GM12875 (cell line): Measurements from ENCODE around the gene NOP58.
"Not testable (repeated sequence)": the region's sequence is repeated elsewhere in the genome, so short reads cannot be mapped to it uniquely, and the experiment has no call there.

Experiments used
- H3K4me3 ChIP-seq: one replicate; pipeline ENCODE4 v1.5.1; 2011; ENCODE audit warnings: low read depth, low read length, control low read depth
- TF ChIP-seq, protein P1 (sequence below): IDR thresholded peaks from 2 replicates; pipeline ENCODE4 v1.5.1; 2011; ENCODE audit warnings: low read depth, mild to moderate bottlenecking, control low read depth, inconsistent platforms, low read length, moderate library complexity, borderline replicate concordance; ENCODE audit not compliant: insufficient read depth

NOP58 gene

GRCh38 chr2:202251494-202251893 is 14.1 kb upstream of the NOP58 start:
- TF ChIP-seq, protein P1, sequence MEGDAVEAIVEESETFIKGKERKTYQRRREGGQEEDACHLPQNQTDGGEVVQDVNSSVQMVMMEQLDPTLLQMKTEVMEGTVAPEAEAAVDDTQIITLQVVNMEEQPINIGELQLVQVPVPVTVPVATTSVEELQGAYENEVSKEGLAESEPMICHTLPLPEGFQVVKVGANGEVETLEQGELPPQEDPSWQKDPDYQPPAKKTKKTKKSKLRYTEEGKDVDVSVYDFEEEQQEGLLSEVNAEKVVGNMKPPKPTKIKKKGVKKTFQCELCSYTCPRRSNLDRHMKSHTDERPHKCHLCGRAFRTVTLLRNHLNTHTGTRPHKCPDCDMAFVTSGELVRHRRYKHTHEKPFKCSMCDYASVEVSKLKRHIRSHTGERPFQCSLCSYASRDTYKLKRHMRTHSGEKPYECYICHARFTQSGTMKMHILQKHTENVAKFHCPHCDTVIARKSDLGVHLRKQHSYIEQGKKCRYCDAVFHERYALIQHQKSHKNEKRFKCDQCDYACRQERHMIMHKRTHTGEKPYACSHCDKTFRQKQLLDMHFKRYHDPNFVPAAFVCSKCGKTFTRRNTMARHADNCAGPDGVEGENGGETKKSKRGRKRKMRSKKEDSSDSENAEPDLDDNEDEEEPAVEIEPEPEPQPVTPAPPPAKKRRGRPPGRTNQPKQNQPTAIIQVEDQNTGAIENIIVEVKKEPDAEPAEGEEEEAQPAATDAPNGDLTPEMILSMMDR = no peak
- H3K4me3 ChIP-seq = no peak overlapping the region

GRCh38 chr2:202261531-202261930 is 4.0 kb upstream of the NOP58 start:
- TF ChIP-seq, protein P1 = no peak
- no peak overlapping the region for H3K4me3 ChIP-seq

DNA sequence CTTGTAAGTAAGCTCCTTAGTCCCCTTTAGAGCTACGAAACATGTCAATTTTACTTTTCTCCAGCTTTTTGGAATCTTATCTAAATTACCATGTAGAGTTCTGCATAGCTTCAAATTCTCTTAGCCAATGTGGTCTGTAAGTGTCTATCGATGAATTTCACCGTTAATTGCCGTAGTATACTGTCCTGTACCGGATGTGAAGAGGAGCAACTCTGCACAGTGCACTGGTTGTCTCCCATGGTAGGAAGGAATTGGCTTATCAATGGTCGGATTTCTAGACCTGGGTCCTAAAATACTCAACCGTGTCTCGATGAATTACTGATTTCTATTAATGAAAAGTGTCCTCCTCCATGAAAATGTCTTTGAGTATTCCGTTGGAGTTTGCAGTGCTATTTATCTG is 1.9 kb downstream of the NOP58 start:
- peak overlapping the region; percentile 69 for H3K4me3 ChIP-seq
- TF ChIP-seq, protein P1 = no peak

DNA sequence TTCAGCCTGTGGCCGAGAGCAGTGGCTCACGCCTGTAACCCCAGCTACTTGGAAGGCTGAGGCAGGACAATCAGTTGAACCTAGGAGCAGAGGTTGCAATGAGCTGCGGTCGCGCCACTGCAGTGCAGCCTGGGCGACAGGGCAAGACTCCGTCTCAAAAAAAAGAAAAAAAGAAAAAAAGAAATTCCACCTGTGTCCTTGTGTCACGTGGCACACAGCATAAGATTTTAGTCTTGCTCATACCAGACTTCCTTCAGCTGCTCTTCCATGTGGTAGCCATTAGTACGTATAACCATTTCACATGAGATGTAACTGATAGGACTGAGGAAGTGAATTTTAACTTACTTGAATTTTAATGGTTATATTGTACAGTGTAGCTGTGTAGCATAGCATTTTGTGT is 4.0 kb downstream of the NOP58 start:
- H3K4me3 ChIP-seq = no peak overlapping the region
- TF ChIP-seq, protein P1 = no peak

DNA sequence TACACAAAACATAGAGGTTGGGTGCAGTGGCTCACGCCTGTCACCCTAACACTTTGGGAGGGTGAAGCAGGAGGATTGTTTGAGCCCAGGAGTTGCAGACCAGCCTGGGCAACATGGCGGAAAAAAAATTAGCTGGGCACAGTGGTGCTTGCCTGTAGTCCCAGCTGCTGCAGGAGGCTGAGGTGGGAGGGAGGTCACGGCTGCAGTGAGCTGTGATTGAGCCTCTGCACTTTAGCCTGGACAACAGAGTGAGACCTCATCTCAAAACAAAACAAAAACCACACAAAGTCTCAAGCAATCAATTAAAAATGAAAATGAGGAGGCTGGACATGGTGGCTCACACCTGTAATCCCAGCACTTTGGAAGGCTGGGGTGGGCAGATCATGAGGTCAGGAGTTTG is 4.9 kb downstream of the NOP58 start:
- peak overlapping the region; percentile 28 for H3K4me3 ChIP-seq
- TF ChIP-seq, protein P1 = no peak

GRCh38 chr2:202276078-202276720 is 10.6 kb downstream of the NOP58 start:
- H3K4me3 ChIP-seq = not testable (repeated sequence)

DNA sequence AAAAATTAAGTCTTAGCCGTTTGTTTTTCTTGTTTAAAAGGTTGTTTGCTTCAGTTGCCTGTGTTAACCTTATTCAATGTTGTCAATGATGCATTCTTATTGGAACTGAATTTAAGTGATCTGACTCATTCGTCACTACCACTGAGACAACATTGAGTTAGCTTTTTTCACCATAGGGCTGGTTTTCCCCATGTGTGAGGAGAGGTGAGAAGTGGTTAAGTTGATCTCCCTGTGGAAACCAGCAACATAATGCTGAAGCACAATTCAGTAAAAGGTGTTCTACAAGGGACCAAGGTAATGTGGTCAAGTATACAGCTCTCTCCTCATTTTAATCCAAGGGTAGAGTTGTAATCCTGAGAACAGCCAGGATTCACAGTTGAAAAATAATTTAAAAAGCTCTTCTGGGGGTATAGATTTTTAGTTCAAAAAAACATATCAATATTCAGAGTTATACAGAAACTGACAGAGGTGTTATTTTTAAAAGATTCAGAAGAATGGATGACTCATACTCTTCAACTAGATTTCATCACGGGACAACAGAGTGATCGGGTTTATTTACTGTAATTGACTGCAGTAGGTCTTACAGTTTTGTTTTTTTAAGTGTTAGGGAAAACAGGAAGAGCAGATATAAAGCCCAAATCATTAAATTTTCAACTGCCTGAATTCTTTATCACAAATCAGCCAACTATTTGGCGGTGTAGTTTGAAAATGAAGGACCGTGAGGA is 12.6 kb downstream of the NOP58 start:
- H3K4me3 ChIP-seq = no peak overlapping the region
- TF ChIP-seq, protein P1 = no peak

- TF ChIP-seq, protein P1 = peak; percentile 30; the same call in 1 of the 2 replicates
- no peak overlapping the region for H3K4me3 ChIP-seq
These were observed 13.4 kb downstream of the NOP58 start for GRCh38 chr2:202278944-202279343.
